ENCODE data around the gene GJA10. TPM values are rescaled to one million over a fixed set of nuclear protein-coding genes. Genes with fewer than 3 reads are reported as not detected.

Gene GJA10
- total RNA-seq, 1 donor from 2014 or later, result not detected

GRCh38 chr6:89862698-89863097 is 31.6 kb upstream of the GJA10 start:
- Mint-ChIP-seq H3K36me3 (ENCODE audit: unreplicated experiment) (peaks cover 7% of the 10 kb centered on the region), H3K4me1 (ENCODE audit: low read depth, unreplicated experiment) (no peaks in the 10 kb centered on the region), H3K27me3 (ENCODE audit: unreplicated experiment) (no peaks in the 10 kb centered on the region), H3K27ac (ENCODE audit: unreplicated experiment) (no peak overlapping the region), H3K9me3 (ENCODE audit: unreplicated experiment) (peaks cover 3% of the 10 kb centered on the region), H3K4me3 (ENCODE audit: unreplicated experiment) (no peak overlapping the region)
- no peak for TF ChIP-seq CTCF (IDR thresholded peaks at IDR 0.05; ENCODE audit: partially characterized antibody, unreplicated experiment)
- no peak for DNase-seq

DNA sequence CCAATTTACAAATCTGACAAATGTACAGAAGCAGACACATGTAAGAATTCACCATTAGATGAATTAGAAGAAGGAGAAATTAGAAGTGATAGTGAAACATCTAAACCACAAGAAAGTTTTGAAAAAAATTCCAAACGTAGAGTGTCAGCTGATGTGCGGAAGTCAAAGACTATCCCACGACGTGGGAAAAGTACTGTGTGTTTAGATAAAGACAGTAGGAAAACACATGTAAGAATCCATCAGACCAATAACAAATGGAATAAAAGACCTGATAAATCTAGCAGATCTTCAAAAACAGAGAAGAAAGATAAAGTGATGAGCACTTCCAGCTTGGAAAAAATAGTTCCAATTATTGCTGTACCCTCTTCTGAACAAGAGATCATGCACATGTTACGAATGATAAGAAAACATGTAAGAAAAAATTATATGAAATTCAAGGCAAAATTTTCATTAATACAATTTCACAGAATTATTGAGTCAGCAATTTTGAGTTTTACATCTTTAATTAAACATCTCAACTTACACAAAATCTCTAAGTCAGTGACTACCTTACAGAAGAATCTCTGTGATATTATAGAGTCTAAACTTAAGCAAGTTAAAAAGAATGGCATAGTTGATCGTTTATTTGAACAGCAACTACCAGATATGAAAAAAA is 28.1 kb upstream of the GJA10 start:
- no peak overlapping the region for H3K27ac Mint-ChIP-seq (ENCODE audit: unreplicated experiment)
- H3K36me3 Mint-ChIP-seq (ENCODE audit: unreplicated experiment), result peaks cover 15% of the 10 kb centered on the region
- H3K4me3 Mint-ChIP-seq (ENCODE audit: unreplicated experiment), result no peak overlapping the region

DNA sequence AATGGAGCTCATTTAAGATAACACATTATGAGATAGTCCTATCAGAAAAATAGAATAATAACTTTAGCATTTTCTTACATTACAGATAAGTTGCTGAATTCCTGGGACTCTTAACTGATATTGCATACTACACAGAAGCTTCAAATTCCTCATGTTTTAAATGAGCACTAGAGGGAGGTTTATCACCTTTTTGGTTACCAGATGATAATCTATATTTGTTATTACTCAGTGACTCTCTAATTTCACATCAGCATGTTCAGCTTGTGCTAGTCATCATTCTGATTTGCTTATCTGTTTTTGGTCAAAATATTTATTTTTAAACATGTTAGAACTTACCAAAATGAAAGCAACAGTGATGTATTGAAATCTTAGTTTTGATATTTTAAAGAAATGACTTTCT is 20.5 kb upstream of the GJA10 start:
- Mint-ChIP-seq H3K27ac (ENCODE audit: unreplicated experiment) (no peak overlapping the region), H3K9me3 (ENCODE audit: unreplicated experiment) (no peaks in the 10 kb centered on the region), H3K4me1 (ENCODE audit: low read depth, unreplicated experiment) (no peaks in the 10 kb centered on the region), H3K36me3 (ENCODE audit: unreplicated experiment) (no peaks in the 10 kb centered on the region), H3K4me3 (ENCODE audit: unreplicated experiment) (no peak overlapping the region), H3K27me3 (ENCODE audit: unreplicated experiment) (peaks cover 1% of the 10 kb centered on the region)
- TF ChIP-seq CTCF (IDR thresholded peaks at IDR 0.05; ENCODE audit: partially characterized antibody, unreplicated experiment), result no peak
- DNase-seq, result no peak

More for the DNA sequence above, 28.1 kb upstream of the GJA10 start:
- Mint-ChIP-seq H3K27me3 (ENCODE audit: unreplicated experiment) (no peaks in the 10 kb centered on the region), H3K9me3 (ENCODE audit: unreplicated experiment) (peaks cover 3% of the 10 kb centered on the region), H3K4me1 (ENCODE audit: low read depth, unreplicated experiment) (no peaks in the 10 kb centered on the region)
- DNase-seq, result no peak
- no peak for TF ChIP-seq CTCF (IDR thresholded peaks at IDR 0.05; ENCODE audit: partially characterized antibody, unreplicated experiment)

DNA sequence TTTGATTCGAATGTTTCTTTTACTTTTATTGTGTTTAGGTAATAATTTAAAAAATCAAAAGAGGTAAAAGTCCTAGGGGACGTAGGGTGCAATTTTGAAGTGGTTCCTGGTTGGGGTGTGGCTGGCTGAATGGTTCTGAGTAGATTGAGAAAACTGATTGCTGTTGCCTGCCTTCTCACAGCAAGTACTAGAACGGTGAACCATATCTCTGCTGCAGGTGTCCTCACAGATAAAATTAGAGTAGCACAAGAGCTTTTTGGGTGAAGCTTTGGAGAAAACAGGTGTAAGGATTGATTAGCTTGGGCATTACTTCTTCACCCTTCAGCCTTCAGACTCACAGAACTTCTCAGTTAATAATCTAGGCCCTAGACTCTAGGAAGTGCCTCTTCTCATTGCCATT is 19.8 kb upstream of the GJA10 start:
- Mint-ChIP-seq H3K27me3 (ENCODE audit: unreplicated experiment) (peaks cover 1% of the 10 kb centered on the region), H3K4me1 (ENCODE audit: low read depth, unreplicated experiment) (no peaks in the 10 kb centered on the region), H3K27ac (ENCODE audit: unreplicated experiment) (no peak overlapping the region), H3K4me3 (ENCODE audit: unreplicated experiment) (no peak overlapping the region), H3K9me3 (ENCODE audit: unreplicated experiment) (no peaks in the 10 kb centered on the region), H3K36me3 (ENCODE audit: unreplicated experiment) (no peaks in the 10 kb centered on the region)
- TF ChIP-seq CTCF (IDR thresholded peaks at IDR 0.05; ENCODE audit: partially characterized antibody, unreplicated experiment), result no peak
- no peak for DNase-seq

DNA sequence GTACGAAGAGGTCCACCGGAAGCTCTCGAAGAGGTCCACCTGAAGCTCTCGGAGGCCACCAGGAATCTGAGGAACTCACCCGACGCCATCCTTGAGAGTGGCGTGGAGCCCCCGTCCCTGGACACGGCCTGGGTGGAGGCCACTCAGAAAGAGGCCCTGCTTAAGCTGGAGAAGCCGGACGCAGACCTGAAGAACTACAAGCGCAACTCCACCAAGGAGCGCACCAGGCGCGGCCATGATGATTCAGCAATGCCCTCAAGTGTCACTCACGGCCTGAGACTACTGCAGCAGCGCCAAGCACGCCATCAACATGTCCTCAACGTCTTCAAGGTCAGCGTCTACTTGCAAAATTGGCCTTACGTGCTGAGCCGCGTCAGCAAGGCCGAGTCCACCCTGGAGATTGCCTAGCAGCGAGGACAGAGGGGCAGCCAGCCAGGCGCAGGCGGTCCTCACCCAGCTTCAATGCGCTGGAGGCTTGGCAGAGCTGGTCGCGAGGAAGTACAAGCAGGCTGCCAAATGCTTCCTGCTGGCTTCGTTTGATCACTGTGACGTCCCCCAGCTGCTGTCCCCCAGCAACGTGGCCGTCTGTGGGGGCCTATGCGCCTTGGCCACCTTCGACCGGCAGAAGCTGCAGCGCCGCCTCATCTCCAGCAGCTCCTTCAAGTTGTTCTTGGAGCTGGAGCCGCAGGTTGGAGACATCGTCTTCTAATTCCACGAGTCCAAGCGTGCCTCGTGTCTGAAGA is 7.7 kb upstream of the GJA10 start:
- peaks cover 5% of the 10 kb centered on the region for H3K4me1 Mint-ChIP-seq (ENCODE audit: low read depth, unreplicated experiment)
- DNase-seq, result no peak
- H3K27ac Mint-ChIP-seq (ENCODE audit: unreplicated experiment), result no peak overlapping the region
- H3K4me3 Mint-ChIP-seq (ENCODE audit: unreplicated experiment), result no peak overlapping the region
- H3K36me3 Mint-ChIP-seq (ENCODE audit: unreplicated experiment), result no peaks in the 10 kb centered on the region
- H3K27me3 Mint-ChIP-seq (ENCODE audit: unreplicated experiment), result peaks cover 2% of the 10 kb centered on the region
- no peak for TF ChIP-seq CTCF (IDR thresholded peaks at IDR 0.05; ENCODE audit: partially characterized antibody, unreplicated experiment)
- H3K9me3 Mint-ChIP-seq (ENCODE audit: unreplicated experiment), result no peaks in the 10 kb centered on the region
